IMR-90 (cell line): ENCODE results near the gene ULK2. TPM values are rescaled to one million over a fixed set of nuclear protein-coding genes. Genes with fewer than 3 reads are reported as not detected.

Experiments used
- ATAC-seq: fragments of 200-7000 bp; cut with Tn5 transposase; 2 replicates; pipeline ENCODE4 v1.9.1; 2020; ENCODE audit warnings: low read depth, mild to moderate bottlenecking, moderate library complexity
- BruUV-seq: library from RNA; stranded (reverse); fragments of 400-500 nt; replicated peaks from 2 replicates; lab custom pipeline; 2021; lab: Mats Ljungman, UMichigan
- CTCF ChIA-PET: fragments of 300-600 bp; formaldehyde crosslinking; extraction: SDS; loops from one replicate; lab custom pipeline; 2021; ENCODE audit warnings: antibody characterized with exemption; lab: Yijun Ruan, JAX
- POLR2A ChIA-PET: fragments of 300-600 bp; sonication (Branson Sonifier 250); formaldehyde crosslinking; loops from one replicate; lab custom pipeline; 2022; ENCODE audit warnings: antibody characterized with exemption; ENCODE audit not compliant: unreplicated experiment; lab: Charles Lee
- DNase-seq: peaks from one replicate; pipeline ENCODE4 v3.0.0; 2013
- H2AFZ ChIP-seq: replicated peaks from 2 replicates; pipeline ENCODE3; 2013; ENCODE audit warnings: low read length, mild to moderate bottlenecking; ENCODE audit not compliant: poor library complexity
- H2AK5ac ChIP-seq: 2 replicates; pipeline ENCODE4 v1.6.1; 2013; ENCODE audit warnings: low read depth, low read length, inconsistent platforms
- H2AK9ac ChIP-seq: replicated peaks from 2 replicates; pipeline ENCODE3; 2013; ENCODE audit warnings: mild to moderate bottlenecking, low read depth, low read length, moderate library complexity; ENCODE audit not compliant: poor library complexity
- H2BK120ac ChIP-seq: 2 replicates; pipeline ENCODE4 v1.6.1; 2013; ENCODE audit warnings: low read depth, low read length, inconsistent platforms
- H2BK15ac ChIP-seq: 3 replicates; pipeline ENCODE4 v1.6.1; 2013; ENCODE audit warnings: low read depth, low read length, inconsistent platforms
- H2BK20ac ChIP-seq: 2 replicates; pipeline ENCODE4 v1.6.1; 2013; ENCODE audit warnings: low read depth, mild to moderate bottlenecking, inconsistent platforms, low read length, moderate library complexity
- H2BK5ac ChIP-seq: 2 replicates; pipeline ENCODE4 v1.6.1; 2013; ENCODE audit warnings: mild to moderate bottlenecking, low read depth, low read length, inconsistent platforms; ENCODE audit not compliant: poor library complexity, severe bottlenecking
- H3K14ac ChIP-seq: replicated peaks from 2 replicates; pipeline ENCODE4 v1.6.1; 2013; ENCODE audit warnings: low read depth, low read length, inconsistent platforms
- H3K18ac ChIP-seq: 2 replicates; pipeline ENCODE4 v1.6.1; 2013; ENCODE audit warnings: low read depth, low read length, control low read depth
- H3K23ac ChIP-seq: 2 replicates; pipeline ENCODE4 v1.6.1; 2013; ENCODE audit warnings: low read depth, low read length, inconsistent platforms
- H3K27ac ChIP-seq: 2 replicates; pipeline ENCODE4 v1.5.1; 2013; ENCODE audit warnings: mild to moderate bottlenecking, control low read depth, low read length; ENCODE audit not compliant: insufficient read depth
- H3K27me3 ChIP-seq: 2 replicates; pipeline ENCODE4 v1.6.1; 2013; ENCODE audit warnings: low read length; ENCODE audit not compliant: control insufficient read depth, insufficient read depth
- H3K36me3 ChIP-seq: 2 replicates; pipeline ENCODE4 v1.6.1; 2013; ENCODE audit warnings: low read length, mixed read lengths; ENCODE audit not compliant: control insufficient read depth, insufficient read depth
- H3K4ac ChIP-seq: 2 replicates; pipeline ENCODE4 v1.6.1; 2013; ENCODE audit warnings: low read depth, low read length, inconsistent platforms
- H3K4me1 ChIP-seq: 2 replicates; pipeline ENCODE4 v1.6.1; 2013; ENCODE audit warnings: low read length, mixed read lengths; ENCODE audit not compliant: control insufficient read depth, insufficient read depth
- H3K4me2 ChIP-seq: 2 replicates; pipeline ENCODE4 v1.6.1; 2013; ENCODE audit warnings: low read depth, mild to moderate bottlenecking, control low read depth, low read length, moderate library complexity
- H3K4me3 ChIP-seq: 2 replicates; pipeline ENCODE4 v1.5.1; 2013; ENCODE audit warnings: low read depth, mild to moderate bottlenecking, control low read depth, low read length, moderate library complexity; ENCODE audit not compliant: insufficient read depth
- H3K56ac ChIP-seq: 2 replicates; pipeline ENCODE4 v1.6.1; 2013; ENCODE audit warnings: low read length, inconsistent platforms; ENCODE audit not compliant: insufficient read depth; ENCODE audit errors: extremely low read depth
- H3K79me1 ChIP-seq, 2 experiments: 2 replicates each; pipeline ENCODE4 v1.6.1; 2013; ENCODE audit warnings: low read length in 2 of 2, inconsistent platforms in 1 of 2, low read depth in 1 of 2
- H3K9ac ChIP-seq: 2 replicates; pipeline ENCODE4 v1.6.1; 2013; ENCODE audit warnings: low read depth, low read length, control low read depth
- H3K9me1 ChIP-seq: 2 replicates; pipeline ENCODE4 v1.6.1; 2013; ENCODE audit warnings: low read length, inconsistent platforms; ENCODE audit not compliant: insufficient read depth
- H3K9me3 ChIP-seq: 2 replicates; pipeline ENCODE4 v1.6.1; 2013; ENCODE audit warnings: low read length; ENCODE audit not compliant: control insufficient read depth, insufficient read depth
- H4K20me1 ChIP-seq: 2 replicates; pipeline ENCODE4 v1.6.1; 2013; ENCODE audit warnings: low read length, inconsistent platforms; ENCODE audit not compliant: insufficient read depth
- H4K5ac ChIP-seq: 2 replicates; pipeline ENCODE4 v1.6.1; 2013; ENCODE audit warnings: mild to moderate bottlenecking, low read depth, low read length, control low read depth
- H4K8ac ChIP-seq, 2 experiments: 2 replicates each; pipeline ENCODE4 v1.6.1; 2013; ENCODE audit warnings: low read depth in 2 of 2, low read length in 2 of 2, control low read depth in 1 of 2, inconsistent platforms in 1 of 2
- H4K91ac ChIP-seq: 2 replicates; pipeline ENCODE4 v1.6.1; 2013; ENCODE audit warnings: low read depth, low read length, inconsistent platforms; ENCODE audit not compliant: insufficient read depth
- CTCF ChIP-seq: conservative IDR thresholded peaks from 2 replicates; pipeline ENCODE4 v1.5.1; 2012; ENCODE audit warnings: mild to moderate bottlenecking, low read depth, low read length, improper control_type of control experiment
- NFE2L2 ChIP-seq: fragments of 150-350 bp; IDR thresholded peaks from 2 replicates; pipeline ENCODE4 v1.6.1; 2016; ENCODE audit warnings: low read depth, mild to moderate bottlenecking, low read length
- RAD21 ChIP-seq: IDR thresholded peaks from 2 replicates; pipeline ENCODE4 v1.6.1; 2012; ENCODE audit warnings: low read length, improper control_type of control experiment
- RCOR1 ChIP-seq: IDR thresholded peaks from 2 replicates; pipeline ENCODE4 v1.6.1; 2012; ENCODE audit warnings: mild to moderate bottlenecking, low read length, improper control_type of control experiment; ENCODE audit not compliant: insufficient replicate concordance
- SMC3 ChIP-seq: fragments of 150-350 bp; IDR thresholded peaks from 2 replicates; pipeline ENCODE4 v1.6.1; 2016; ENCODE audit warnings: low read depth, mild to moderate bottlenecking, antibody characterized with exemption, low read length, moderate library complexity
- USF2 ChIP-seq: fragments of 150-350 bp; IDR thresholded peaks from 2 replicates; pipeline ENCODE4 v1.6.1; 2017; ENCODE audit warnings: mild to moderate bottlenecking, antibody characterized with exemption, low read length, low read depth
- WGBS, 2 experiments: methylation state at CpG; one replicate each; pipeline versions ENCODE4 v1.1.5 to v1.1.7; 2013; ENCODE audit warnings: missing lambda C conversion rate in 2 of 2; ENCODE audit not compliant: insufficient read length in 1 of 2; ENCODE audit errors: extremely low coverage in 2 of 2; 5-methylcytosine and 5-hydroxymethylcytosine counted together
- dilution Hi-C: fragments of 300-500 bp; cut with HindIII; formaldehyde crosslinking; loops from one replicate; pipeline ENCODE4 v1.14.3; 2018; ENCODE audit warnings: low sequenced_read_pairs; ENCODE audit not compliant: unreplicated experiment
- in situ Hi-C: fragments of 300-500 bp; cut with MboI; formaldehyde crosslinking; loops from 3 replicates; pipeline ENCODE4 v1.14.3; 2019; ENCODE audit warnings: low sequenced_read_pairs, inconsistent platforms, mixed read lengths
- intact Hi-C: fragments of 100-400 bp; cut with micrococcal nuclease; formaldehyde crosslinking; loops from 2 replicates; pipeline ENCODE4 v1.10.0; 2022
- polyA plus RNA-seq, 3 experiments: library from polyadenylated mRNA; depleted of rRNA; stranded (reverse); fragments of >200 nt; gene quantifications; 2 replicates each; pipeline ENCODE4 v1.2.3, GENCODE V29; 2012; ENCODE audit warnings: low replicate concordance in 1 of 3
- total RNA-seq: library from RNA; depleted of rRNA; stranded (reverse); fragments of >200 nt; gene quantifications from 2 replicates; pipeline ENCODE4 v1.2.3, GENCODE V29; 2012
- TF ChIP-seq, protein P1 (sequence below): fragments of 150-350 bp; IDR thresholded peaks from 2 replicates; pipeline ENCODE4 v1.6.1; 2016; ENCODE audit warnings: low read depth, mild to moderate bottlenecking, low read length, moderate library complexity, borderline replicate concordance

Gene ULK2
- total and polyA plus RNA-seq, 2 of the 4 experiments (the other 2 are of a cell fraction): 8.9 to 10.8 TPM

- H2AK5ac ChIP-seq: no peak overlapping the region
- no peak overlapping the region for H3K18ac ChIP-seq
- no peak overlapping the region for H2BK20ac ChIP-seq
- no peak overlapping the region for H2BK15ac ChIP-seq
- no peak overlapping the region for H4K8ac ChIP-seq
- no peaks in the 10 kb centered on the region for H3K9me1 ChIP-seq
- TF ChIP-seq NFE2L2: no peak
- TF ChIP-seq USF2: no peak
- no peak for TF ChIP-seq RCOR1
- TF ChIP-seq, protein P1, sequence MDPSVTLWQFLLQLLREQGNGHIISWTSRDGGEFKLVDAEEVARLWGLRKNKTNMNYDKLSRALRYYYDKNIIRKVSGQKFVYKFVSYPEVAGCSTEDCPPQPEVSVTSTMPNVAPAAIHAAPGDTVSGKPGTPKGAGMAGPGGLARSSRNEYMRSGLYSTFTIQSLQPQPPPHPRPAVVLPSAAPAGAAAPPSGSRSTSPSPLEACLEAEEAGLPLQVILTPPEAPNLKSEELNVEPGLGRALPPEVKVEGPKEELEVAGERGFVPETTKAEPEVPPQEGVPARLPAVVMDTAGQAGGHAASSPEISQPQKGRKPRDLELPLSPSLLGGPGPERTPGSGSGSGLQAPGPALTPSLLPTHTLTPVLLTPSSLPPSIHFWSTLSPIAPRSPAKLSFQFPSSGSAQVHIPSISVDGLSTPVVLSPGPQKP: no peak
- TF ChIP-seq RAD21: no peak
- TF ChIP-seq SMC3: no peak
- TF ChIP-seq CTCF: no peak
- no peak overlapping the region for H3K23ac ChIP-seq
- CTCF ChIA-PET: interaction anchor here (1.1 to 1.2 kb wide), 2 partner anchors 11 kb away, joined by 3 to 5 read pairs; no protein-coding TSS in a partner anchor
- BruUV-seq: no TSS peak
- no peak overlapping the region for H4K91ac ChIP-seq
- ATAC-seq: no peak
- H3K36me3 ChIP-seq: no peaks in the 10 kb centered on the region
- no peak overlapping the region for H2BK120ac ChIP-seq
- H3K9me3 ChIP-seq: no peaks in the 10 kb centered on the region
- H4K20me1 ChIP-seq: no peaks in the 10 kb centered on the region
- no peak overlapping the region for H4K5ac ChIP-seq
- in situ Hi-C loops (no loop called here), dilution Hi-C loops (no loop called here), intact Hi-C loops (no loop called here)
- H2AFZ ChIP-seq: no peak overlapping the region
- WGBS, 2 experiments: 20% methylated on average over 1 of the region's 11 CpGs; no CpG with 5 or more reads in 1 of the 2 experiments
- H3K27me3 ChIP-seq: peaks cover 21% of the 10 kb centered on the region
- no peak overlapping the region for H3K9ac ChIP-seq
- H3K4me3 ChIP-seq: no peak overlapping the region
- no peak overlapping the region for H3K4ac ChIP-seq
- no peak overlapping the region for H3K4me2 ChIP-seq
- POLR2A ChIA-PET: no interaction called here
- H2AK9ac ChIP-seq: no peak overlapping the region
- no peak overlapping the region for H3K14ac ChIP-seq
- no peak for DNase-seq
- H3K4me1 ChIP-seq: no peaks in the 10 kb centered on the region
- H3K27ac ChIP-seq: no peak overlapping the region
- no peak overlapping the region; the same call in 1 of the 2 replicates for H3K56ac ChIP-seq
- no peak overlapping the region for H2BK5ac ChIP-seq
- H3K79me1 ChIP-seq: no peaks in the 10 kb centered on the region
Observed at GRCh38 chr17:19733953-19734526, 133.7 kb downstream of the ULK2 start.
